Astrocyte (in vitro differentiated cells and primary cell): ENCODE measurements around the gene BPNT1. TPM values are rescaled to one million over a fixed set of nuclear protein-coding genes. Genes with fewer than 3 reads are reported as not detected.
"Not testable (repeated sequence)": the region's sequence is repeated elsewhere in the genome, so short reads cannot be mapped to it uniquely, and the experiment has no call there.

ENCODE experiments used
- DNase-seq: peaks from one replicate; pipeline ENCODE4 v3.0.0-alpha.2; 2010; ENCODE audit warnings: low read depth
- FAIRE-seq: peaks from 2 replicates; lab custom pipeline; 2011; peaks lifted over from hg19 to GRCh38; lab: Jason Lieb, UNC
- H2AFZ ChIP-seq: 2 replicates; pipeline ENCODE4 v1.6.0; 2012; ENCODE audit warnings: low read depth, low read length, inconsistent platforms
- H3K27ac ChIP-seq: 2 replicates; pipeline ENCODE4 v1.5.1; 2011; ENCODE audit warnings: low read depth, low read length, inconsistent platforms
- H3K27me3 ChIP-seq: 2 replicates; pipeline ENCODE4 v1.6.0; 2011; ENCODE audit warnings: low read length, inconsistent platforms; ENCODE audit not compliant: insufficient read depth
- H3K36me3 ChIP-seq: 2 replicates; pipeline ENCODE4 v1.5.1; 2011; ENCODE audit warnings: low read length, inconsistent platforms; ENCODE audit not compliant: insufficient read depth
- H3K4me1 ChIP-seq: 2 replicates; pipeline ENCODE4 v1.5.1; 2011; ENCODE audit warnings: low read length, inconsistent platforms; ENCODE audit not compliant: insufficient read depth
- H3K4me2 ChIP-seq: 2 replicates; pipeline ENCODE4 v1.6.0; 2012; ENCODE audit warnings: low read length, inconsistent platforms
- H3K4me3 ChIP-seq: 2 replicates; pipeline ENCODE4 v1.5.1; 2011; ENCODE audit warnings: low read depth, mild to moderate bottlenecking, low read length, inconsistent platforms; ENCODE audit not compliant: insufficient read depth
- H3K79me2 ChIP-seq: 2 replicates; pipeline ENCODE4 v1.6.0; 2012; ENCODE audit warnings: mild to moderate bottlenecking, low read length, inconsistent platforms; ENCODE audit not compliant: insufficient read depth
- H3K9ac ChIP-seq: 2 replicates; pipeline ENCODE4 v1.6.0; 2012; ENCODE audit warnings: mild to moderate bottlenecking, low read length, inconsistent platforms
- H3K9me3 ChIP-seq: 2 replicates; pipeline ENCODE4 v1.5.1; 2012; ENCODE audit warnings: low read depth, mild to moderate bottlenecking, low read length, inconsistent platforms; ENCODE audit not compliant: insufficient read depth
- H4K20me1 ChIP-seq: 2 replicates; pipeline ENCODE4 v1.6.0; 2012; ENCODE audit warnings: low read length, inconsistent platforms; ENCODE audit not compliant: insufficient read depth
- H3K27ac Mint-ChIP-seq: one replicate; pipeline ENCODE4 v1.8.0; 2021; ENCODE audit warnings: mild to moderate bottlenecking, mixed read lengths; ENCODE audit not compliant: unreplicated experiment
- H3K27me3 Mint-ChIP-seq: one replicate; pipeline ENCODE4 v1.8.0; 2021; ENCODE audit warnings: low read depth, mixed read lengths; ENCODE audit not compliant: unreplicated experiment
- H3K36me3 Mint-ChIP-seq: one replicate; pipeline ENCODE4 v1.8.0; 2021; ENCODE audit warnings: low read depth, mixed read lengths; ENCODE audit not compliant: unreplicated experiment
- H3K4me1 Mint-ChIP-seq: one replicate; pipeline ENCODE4 v1.8.0; 2021; ENCODE audit warnings: low read depth, mixed read lengths; ENCODE audit not compliant: unreplicated experiment
- H3K4me3 Mint-ChIP-seq: one replicate; pipeline ENCODE4 v1.8.0; 2021; ENCODE audit warnings: mild to moderate bottlenecking, moderate library complexity, mixed read lengths; ENCODE audit not compliant: unreplicated experiment
- H3K9me3 Mint-ChIP-seq: one replicate; pipeline ENCODE4 v1.8.0; 2021; ENCODE audit warnings: mild to moderate bottlenecking, mixed read lengths; ENCODE audit not compliant: unreplicated experiment
- CTCF ChIP-seq: IDR thresholded peaks from 2 replicates; pipeline ENCODE4 v1.5.1; 2011; ENCODE audit warnings: low read depth, mild to moderate bottlenecking, inconsistent platforms, low read length, moderate library complexity; ENCODE audit not compliant: insufficient read depth
- EZH2 ChIP-seq: IDR thresholded peaks from 2 replicates; pipeline ENCODE4 v1.6.1; 2012; ENCODE audit warnings: mild to moderate bottlenecking, low read length, inconsistent platforms; ENCODE audit not compliant: insufficient read depth
- total RNA-seq: library from RNA; stranded (reverse); gene quantifications from 2 replicates; pipeline ENCODE4 v1.2.1, GENCODE V29; 2021

The BPNT1 gene
- total RNA-seq, 1 donor from 2014 or later, result 25.9 TPM

GRCh38 chr1:220121791-220122530 is 32.4 kb upstream of the BPNT1 start:
- TF ChIP-seq CTCF, result no peak
- TF ChIP-seq EZH2, result no peak
- no peak overlapping the region for H3K4me3 Mint-ChIP-seq
- no peaks in the 10 kb centered on the region for H3K27me3 Mint-ChIP-seq
- Histone ChIP-seq H3K9me3 (no peaks in the 10 kb centered on the region), H3K4me3 (no peak overlapping the region), H3K79me2 (no peaks in the 10 kb centered on the region), H3K27ac (no peak overlapping the region), H3K27me3 (no peaks in the 10 kb centered on the region), H4K20me1 (no peaks in the 10 kb centered on the region), H3K36me3 (peaks cover 6% of the 10 kb centered on the region), H3K4me2 (no peak overlapping the region), H3K9ac (no peak overlapping the region), H3K4me1 (no peaks in the 10 kb centered on the region), H2AFZ (no peak overlapping the region)
- H3K4me1 Mint-ChIP-seq, result peaks cover 7% of the 10 kb centered on the region
- FAIRE-seq, result no peak
- H3K9me3 Mint-ChIP-seq, result no peaks in the 10 kb centered on the region
- no peak for DNase-seq
- no peak overlapping the region for H3K27ac Mint-ChIP-seq
- H3K36me3 Mint-ChIP-seq, result peaks cover 2% of the 10 kb centered on the region

GRCh38 chr1:220119043-220119512 is 29.5 kb upstream of the BPNT1 start:
- FAIRE-seq, result no peak
- Mint-ChIP-seq H3K9me3 (no peaks in the 10 kb centered on the region), H3K27ac (no peak overlapping the region), H3K4me1 (no peaks in the 10 kb centered on the region), H3K4me3 (no peak overlapping the region), H3K27me3 (no peaks in the 10 kb centered on the region), H3K36me3 (peaks cover 5% of the 10 kb centered on the region)
- Histone ChIP-seq H3K4me1 (no peaks in the 10 kb centered on the region), H3K27ac (no peak overlapping the region), H3K79me2 (no peaks in the 10 kb centered on the region), H3K4me2 (no peak overlapping the region), H3K4me3 (no peak overlapping the region), H2AFZ (no peak overlapping the region), H4K20me1 (no peaks in the 10 kb centered on the region), H3K27me3 (no peaks in the 10 kb centered on the region), H3K36me3 (peaks cover 11% of the 10 kb centered on the region), H3K9me3 (no peaks in the 10 kb centered on the region), H3K9ac (no peak overlapping the region)
- TF ChIP-seq EZH2 (no peak), CTCF (no peak)
- no peak for DNase-seq

GRCh38 chr1:220113136-220113695 is 23.6 kb upstream of the BPNT1 start:
- H3K36me3 ChIP-seq, result peaks cover 27% of the 10 kb centered on the region
- no peak for TF ChIP-seq EZH2
- peak; percentile 59 for TF ChIP-seq CTCF
- no peak for FAIRE-seq

GRCh38 chr1:220112600-220112999 is 23.0 kb upstream of the BPNT1 start:
- H3K36me3 Mint-ChIP-seq, H3K4me1 ChIP-seq: not testable (repeated sequence)
- H3K36me3 ChIP-seq, result peaks cover 28% of the 10 kb centered on the region

More at GRCh38 chr1:220113136-220113695, 23.6 kb upstream of the BPNT1 start:
- Mint-ChIP-seq H3K36me3 (peaks cover 7% of the 10 kb centered on the region), H3K9me3 (no peaks in the 10 kb centered on the region), H3K4me1 (no peaks in the 10 kb centered on the region), H3K27ac (no peak overlapping the region), H3K27me3 (no peaks in the 10 kb centered on the region), H3K4me3 (no peak overlapping the region)
- Histone ChIP-seq H3K9me3 (no peaks in the 10 kb centered on the region), H3K79me2 (no peaks in the 10 kb centered on the region), H3K9ac (no peak overlapping the region), H4K20me1 (no peaks in the 10 kb centered on the region), H2AFZ (no peak overlapping the region), H3K27me3 (no peaks in the 10 kb centered on the region), H3K4me1 (no peaks in the 10 kb centered on the region), H3K27ac (no peak overlapping the region), H3K4me2 (no peak overlapping the region), H3K4me3 (no peak overlapping the region)
- DNase-seq, result no peak

More at GRCh38 chr1:220112600-220112999, 23.0 kb upstream of the BPNT1 start:
- H3K9me3 Mint-ChIP-seq, DNase-seq, H3K4me1 Mint-ChIP-seq, H3K9me3 ChIP-seq, H3K27ac Mint-ChIP-seq, H3K4me3 Mint-ChIP-seq, H3K4me3 ChIP-seq, H3K79me2 ChIP-seq, H2AFZ ChIP-seq, FAIRE-seq, H3K27me3 Mint-ChIP-seq, H3K9ac ChIP-seq, H4K20me1 ChIP-seq, H3K4me2 ChIP-seq, H3K27me3 ChIP-seq, H3K27ac ChIP-seq: not testable (repeated sequence)
